Fibroblast of villous mesenchyme (primary cell): Measurements from ENCODE around the gene GALR1. TPM values are rescaled to one million over a fixed set of nuclear protein-coding genes. Genes with fewer than 3 reads are reported as not detected.
A peak's percentile ranks its signal among the peaks of the same experiment; 100 is the strongest.

Experiments used
- DNase-seq: peaks from one replicate; pipeline ENCODE4 v3.0.0-alpha.2; 2010; ENCODE audit warnings: low read depth
- H3K4me3 ChIP-seq: 2 replicates; pipeline ENCODE4 v1.5.1; 2011; ENCODE audit warnings: low read depth, mild to moderate bottlenecking, low read length
- total RNA-seq: library from RNA; depleted of rRNA; stranded (reverse); fragments of >200 nt; gene quantifications from 2 replicates; pipeline ENCODE4 v1.2.3, GENCODE V29; 2012
- TF ChIP-seq, protein P1 (sequence below): IDR thresholded peaks from 2 replicates; pipeline ENCODE4 v1.5.1; 2012; ENCODE audit warnings: low read depth, mild to moderate bottlenecking, low read length; ENCODE audit not compliant: insufficient read depth

GALR1 gene
- total RNA-seq, 1 donor: not detected

GRCh38 chr18:77206676-77207374, 42.8 kb upstream of the GALR1 start:
- TF ChIP-seq, protein P1, sequence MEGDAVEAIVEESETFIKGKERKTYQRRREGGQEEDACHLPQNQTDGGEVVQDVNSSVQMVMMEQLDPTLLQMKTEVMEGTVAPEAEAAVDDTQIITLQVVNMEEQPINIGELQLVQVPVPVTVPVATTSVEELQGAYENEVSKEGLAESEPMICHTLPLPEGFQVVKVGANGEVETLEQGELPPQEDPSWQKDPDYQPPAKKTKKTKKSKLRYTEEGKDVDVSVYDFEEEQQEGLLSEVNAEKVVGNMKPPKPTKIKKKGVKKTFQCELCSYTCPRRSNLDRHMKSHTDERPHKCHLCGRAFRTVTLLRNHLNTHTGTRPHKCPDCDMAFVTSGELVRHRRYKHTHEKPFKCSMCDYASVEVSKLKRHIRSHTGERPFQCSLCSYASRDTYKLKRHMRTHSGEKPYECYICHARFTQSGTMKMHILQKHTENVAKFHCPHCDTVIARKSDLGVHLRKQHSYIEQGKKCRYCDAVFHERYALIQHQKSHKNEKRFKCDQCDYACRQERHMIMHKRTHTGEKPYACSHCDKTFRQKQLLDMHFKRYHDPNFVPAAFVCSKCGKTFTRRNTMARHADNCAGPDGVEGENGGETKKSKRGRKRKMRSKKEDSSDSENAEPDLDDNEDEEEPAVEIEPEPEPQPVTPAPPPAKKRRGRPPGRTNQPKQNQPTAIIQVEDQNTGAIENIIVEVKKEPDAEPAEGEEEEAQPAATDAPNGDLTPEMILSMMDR: no peak
- DNase-seq: peak; percentile 74
- H3K4me3 ChIP-seq: no peak overlapping the region

GRCh38 chr18:77207540-77207939, 42.1 kb upstream of the GALR1 start:
- H3K4me3 ChIP-seq: no peak overlapping the region
- TF ChIP-seq, protein P1: peak; percentile 71
- DNase-seq: peak; percentile 75

DNA sequence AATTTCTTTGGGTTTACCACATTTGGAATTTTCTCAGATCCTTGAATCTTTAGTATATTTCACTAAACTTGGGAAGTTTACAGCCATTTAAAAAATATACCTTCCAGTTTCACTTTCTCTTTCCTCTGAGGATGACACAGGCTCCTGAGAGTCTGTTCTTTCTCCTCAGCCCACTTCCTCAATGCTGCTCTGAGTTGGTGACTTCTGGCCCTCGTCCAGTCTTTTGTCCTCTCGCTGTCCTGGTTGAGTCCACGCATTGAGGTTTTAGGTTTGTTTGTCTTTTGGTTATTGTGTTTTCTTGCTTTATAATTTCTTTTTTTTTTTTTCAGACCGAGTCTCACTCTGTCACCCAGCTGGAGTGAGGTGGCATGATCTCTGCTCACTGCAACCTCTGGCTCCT, 40.7 kb upstream of the GALR1 start:
- peak overlapping the region; percentile 26 for H3K4me3 ChIP-seq
- peak; percentile 79 for DNase-seq
- TF ChIP-seq, protein P1: no peak

DNA sequence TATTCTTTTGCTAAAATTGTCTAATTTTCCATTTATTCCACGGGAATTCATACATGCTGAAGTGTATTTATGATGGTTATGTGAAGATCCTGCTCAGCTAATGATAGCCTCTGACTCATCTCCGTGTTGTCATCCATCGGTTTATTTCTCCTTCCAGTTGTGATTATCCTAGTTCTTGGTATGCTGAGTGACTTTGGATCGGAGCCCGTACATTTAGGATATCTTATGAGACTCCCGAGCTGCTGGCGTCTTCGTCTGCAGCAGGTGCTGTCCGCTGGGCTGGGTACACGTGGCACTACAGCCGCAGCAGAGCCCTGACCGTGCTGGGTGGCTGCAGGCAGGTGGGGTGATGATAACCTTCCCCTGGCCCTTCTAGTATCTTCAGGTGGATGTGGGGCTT, 40.1 kb upstream of the GALR1 start:
- H3K4me3 ChIP-seq: no peak overlapping the region
- TF ChIP-seq, protein P1: no peak
- DNase-seq: peak; percentile 64

- DNase-seq: no peak
- TF ChIP-seq, protein P1: no peak
- H3K4me3 ChIP-seq: no peak overlapping the region
Observed at GRCh38 chr18:77210249-77210648, 39.4 kb upstream of the GALR1 start.

GRCh38 chr18:77218642-77219041, 31.0 kb upstream of the GALR1 start:
- TF ChIP-seq, protein P1: no peak
- no peak for DNase-seq

DNA sequence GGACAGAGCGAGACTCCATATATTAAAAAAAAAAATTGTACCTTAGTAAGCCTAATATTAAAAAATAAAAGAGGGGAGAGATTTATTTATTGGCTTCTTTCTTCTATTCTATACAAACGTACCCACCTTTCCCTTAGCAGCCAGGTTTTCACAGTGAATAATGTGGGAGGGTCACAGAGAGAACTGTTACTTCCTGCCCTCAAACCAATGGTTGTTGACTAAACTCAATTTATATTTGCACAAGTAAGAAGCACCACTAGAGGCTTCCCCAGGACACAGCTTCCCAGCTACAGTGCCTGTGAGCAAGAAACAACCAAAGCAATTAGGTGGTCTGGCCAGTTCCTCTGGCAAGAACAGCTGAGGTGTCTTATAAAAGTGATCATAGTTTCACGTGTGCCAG, 28.9 kb upstream of the GALR1 start:
- no peak overlapping the region for H3K4me3 ChIP-seq
- TF ChIP-seq, protein P1: no peak
- DNase-seq: no peak

More at GRCh38 chr18:77218642-77219041, 31.0 kb upstream of the GALR1 start:
- no peak overlapping the region for H3K4me3 ChIP-seq
